HepG2 (cell line): ENCODE measurements around the gene TRIM7. TPM values are rescaled to one million over a fixed set of nuclear protein-coding genes. Genes with fewer than 3 reads are reported as not detected.

ENCODE experiments used
- ADNP ChIP-seq: sonication (generic); formaldehyde crosslinking; IDR thresholded peaks from 2 replicates; pipeline ENCODE4 v1.4.0; 2020; ENCODE audit warnings: missing genetic modification reagents
- BCLAF1 ChIP-seq: fragments of 450-650 bp; IDR thresholded peaks from 2 replicates; pipeline ENCODE4 v1.6.1; 2017; ENCODE audit warnings: mild to moderate bottlenecking
- BORCS8-MEF2B ChIP-seq: sonication (generic); formaldehyde crosslinking; IDR thresholded peaks from 2 replicates; pipeline ENCODE4 v1.8.0; 2022; ENCODE audit warnings: mild to moderate bottlenecking, missing genetic modification reagents
- CCAR2 ChIP-seq: fragments of 200-400 bp; formaldehyde crosslinking; optimal IDR thresholded peaks from 2 replicates; pipeline ENCODE3; 2018; ENCODE audit warnings: low read depth, mild to moderate bottlenecking, low read length, moderate library complexity
- CEBPB ChIP-seq: IDR thresholded peaks from 2 replicates; pipeline ENCODE4 v1.6.1; 2011; ENCODE audit warnings: low read depth, low read length, improper control_type of control experiment, borderline replicate concordance
- CREB1 ChIP-seq, 2 experiments: fragments of 450-650 bp in 1 of 2; IDR thresholded peaks; 2 replicates each; pipeline ENCODE4 v1.6.1; 2016 to 2017; ENCODE audit warnings: control low read depth in 1 of 2, mild to moderate bottlenecking in 1 of 2, missing compliant biosample characterization in 1 of 2, missing genetic modification characterization in 1 of 2
- DZIP1 ChIP-seq: sonication (generic); formaldehyde crosslinking; IDR thresholded peaks from 2 replicates; pipeline ENCODE4 v1.5.0; 2020; ENCODE audit warnings: mild to moderate bottlenecking, missing genetic modification reagents
- ETV6 ChIP-seq: sonication (generic); formaldehyde crosslinking; conservative IDR thresholded peaks from 2 replicates; pipeline ENCODE4 v1.4.0; 2020; ENCODE audit warnings: missing genetic modification reagents
- SIX1 ChIP-seq: sonication (generic); formaldehyde crosslinking; IDR thresholded peaks from 2 replicates; pipeline ENCODE4 v1.4.0; 2020; ENCODE audit warnings: missing genetic modification reagents, borderline replicate concordance
- SNAPC2 ChIP-seq: sonication (generic); formaldehyde crosslinking; IDR thresholded peaks from 2 replicates; pipeline ENCODE4 v1.8.1; 2022; ENCODE audit warnings: mild to moderate bottlenecking, missing genetic modification reagents
- SRSF9 ChIP-seq: fragments of 200-400 bp; formaldehyde crosslinking; IDR thresholded peaks from 2 replicates; pipeline ENCODE4 v1.6.1; 2018; ENCODE audit warnings: borderline replicate concordance, mild to moderate bottlenecking, low read depth, low read length; ENCODE audit not compliant: insufficient read depth, poor library complexity, severe bottlenecking
- STAT5B ChIP-seq: sonication (generic); formaldehyde crosslinking; IDR thresholded peaks from 2 replicates; pipeline ENCODE4 v1.4.0; 2020; ENCODE audit warnings: missing genetic modification reagents
- TBL1XR1 ChIP-seq: fragments of 150-350 bp; IDR thresholded peaks from 2 replicates; pipeline ENCODE4 v1.6.1; 2014; ENCODE audit warnings: borderline replicate concordance, low read length; ENCODE audit not compliant: partially characterized antibody
- THYN1 ChIP-seq: sonication (generic); formaldehyde crosslinking; IDR thresholded peaks from 2 replicates; pipeline ENCODE4 v1.8.1; 2023; ENCODE audit warnings: low read depth, mild to moderate bottlenecking, moderate library complexity, missing genetic modification reagents, borderline replicate concordance
- ZFY ChIP-seq: sonication (generic); formaldehyde crosslinking; IDR thresholded peaks from 2 replicates; pipeline ENCODE4 v1.4.0; 2020; ENCODE audit warnings: missing genetic modification reagents
- ZNF460 ChIP-seq: sonication (generic); formaldehyde crosslinking; IDR thresholded peaks from 2 replicates; pipeline ENCODE4 v1.5.1; 2020; ENCODE audit warnings: missing genetic modification reagents, mild to moderate bottlenecking, borderline replicate concordance
- ZNF609 ChIP-seq: sonication (generic); formaldehyde crosslinking; IDR thresholded peaks from 2 replicates; pipeline ENCODE4 v1.4.0; 2020; ENCODE audit warnings: mild to moderate bottlenecking, missing genetic modification reagents, borderline replicate concordance
- polyA plus RNA-seq, 8 experiments: library from polyadenylated mRNA; depleted of rRNA in 3 of 8; stranded (reverse) in 7 of 8; unstranded in 1 of 8; fragments of >200 nt; fragmentation: Illumina TruSeq in 4 of 8; extraction: Trizol in 4 of 8; gene quantifications; 2 replicates each; pipeline versions ENCODE4 v1.2.1 to v1.2.3, GENCODE V29; 2011 to 2016; ENCODE audit warnings: low read depth in 4 of 8, missing spikeins in 1 of 8, mixed read lengths in 1 of 8; ENCODE audit not compliant: insufficient read depth in 1 of 8
- total RNA-seq, 5 experiments: library from RNA; depleted of rRNA; stranded (reverse); fragments of >200 nt; fragmentation: Illumina TruSeq; extraction: Trizol; gene quantifications; 2 replicates each; pipeline ENCODE4 v1.2.3, GENCODE V29; 2016; ENCODE audit warnings: low read depth in 1 of 5

Gene TRIM7
- total and polyA plus RNA-seq, 2 of the 13 experiments (the other 11 are each of a cell fraction or from before 2014, with no cell fraction given), result 0.13 TPM; not detected in 1

GRCh38 chr5:181187500-181188213 is 17.3 kb downstream of the TRIM7 start (continued):
- TF ChIP-seq CCAR2 (no peak), SRSF9 (no peak), BORCS8-MEF2B (CRISPR knock-in tag) (peak; percentile 42; the same call in 1 of the 2 replicates), SNAPC2 (CRISPR knock-in tag) (no peak), ZNF609 (peak; percentile 24; the same call in 1 of the 2 replicates), DZIP1 (no peak), TBL1XR1 (no peak), ETV6 (CRISPR knock-in tag) (peak; percentile 67), ADNP (peak; percentile 23), SIX1 (no peak), ZFY (CRISPR knock-in tag) (peak; percentile 63; the same call in 1 of the 2 replicates), ZNF460 (peak; percentile 95), BCLAF1 (no peak), STAT5B (CRISPR knock-in tag) (no peak), CREB1 (IDR thresholded peaks at IDR 0.05) (no peak), CREB1 (CRISPR knock-in tag; IDR thresholded peaks at IDR 0.05) (peak; percentile 68; the same call in 1 of the 2 replicates), CEBPB (no peak), THYN1 (CRISPR knock-in tag) (no peak)
